GM12874 (cell line): ENCODE measurements around the gene FLOT1.

Experiments
- CTCF ChIP-seq: IDR thresholded peaks from 2 replicates; pipeline ENCODE4 v1.5.1; 2011; ENCODE audit warnings: low read depth, mild to moderate bottlenecking, control low read depth, low read length, moderate library complexity; ENCODE audit not compliant: insufficient read depth

FLOT1 gene, protein sequence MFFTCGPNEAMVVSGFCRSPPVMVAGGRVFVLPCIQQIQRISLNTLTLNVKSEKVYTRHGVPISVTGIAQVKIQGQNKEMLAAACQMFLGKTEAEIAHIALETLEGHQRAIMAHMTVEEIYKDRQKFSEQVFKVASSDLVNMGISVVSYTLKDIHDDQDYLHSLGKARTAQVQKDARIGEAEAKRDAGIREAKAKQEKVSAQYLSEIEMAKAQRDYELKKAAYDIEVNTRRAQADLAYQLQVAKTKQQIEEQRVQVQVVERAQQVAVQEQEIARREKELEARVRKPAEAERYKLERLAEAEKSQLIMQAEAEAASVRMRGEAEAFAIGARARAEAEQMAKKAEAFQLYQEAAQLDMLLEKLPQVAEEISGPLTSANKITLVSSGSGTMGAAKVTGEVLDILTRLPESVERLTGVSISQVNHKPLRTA

GRCh38 chr6:30742316-30743098 is at the start of gene FLOT1:
Gene FLOT1, minus strand, starts transcription at chr6:30742687. Its CDS starts 498 bp downstream, at chr6:30742189.
- no peak for TF ChIP-seq CTCF

GRCh38 chr6:30790724-30791383 is 48.4 kb upstream of the FLOT1 start:
- no peak for TF ChIP-seq CTCF

DNA sequence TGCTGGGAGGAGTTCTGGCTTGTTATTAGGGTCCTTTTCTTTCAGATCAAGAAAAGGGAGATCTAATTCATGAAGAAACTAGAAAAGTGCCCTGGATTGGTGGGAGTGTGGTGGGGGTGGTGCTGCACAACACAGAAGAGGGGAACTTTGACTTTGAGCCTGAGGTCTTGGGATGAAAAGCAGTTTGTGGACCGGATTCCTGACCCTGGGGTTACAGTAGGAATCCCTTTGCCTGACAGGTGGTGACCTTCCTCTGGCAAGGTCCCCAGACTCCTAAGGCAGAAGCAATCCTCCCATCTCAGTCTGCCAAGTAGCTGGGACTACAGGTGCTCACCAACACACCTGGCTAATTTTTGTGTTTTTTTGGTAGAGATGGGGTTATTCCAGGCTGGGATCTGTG is 47.1 kb upstream of the FLOT1 start:
- no peak for TF ChIP-seq CTCF

- TF ChIP-seq CTCF = no peak
These were observed 45.5 kb upstream of the FLOT1 start for GRCh38 chr6:30787954-30788353.

DNA sequence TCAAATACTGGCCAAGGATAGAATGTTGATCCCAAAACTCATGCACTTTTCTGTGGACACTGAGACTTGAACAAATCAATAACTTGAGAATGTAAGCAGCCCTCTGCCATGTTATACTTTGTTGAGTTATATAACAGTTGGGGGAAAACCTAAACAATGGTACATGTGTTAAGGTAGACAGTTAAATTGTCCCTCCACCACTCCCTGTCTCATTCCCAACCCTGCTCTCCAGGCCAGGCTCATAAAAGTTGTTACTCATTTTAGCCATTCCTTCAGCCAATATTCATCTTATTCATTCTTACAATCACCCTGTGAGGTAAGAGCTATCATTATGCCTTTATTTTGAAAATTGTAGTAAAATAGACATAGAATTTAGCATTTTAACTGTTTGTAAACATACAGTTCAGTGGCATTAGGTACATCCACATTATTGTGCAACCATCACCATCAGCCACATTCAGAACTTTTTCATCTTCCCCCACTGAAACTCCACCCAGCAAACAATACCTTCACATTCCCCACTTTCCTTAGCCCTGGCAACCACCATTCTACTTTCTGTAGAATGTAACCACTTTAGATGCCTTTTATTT is 40.0 kb upstream of the FLOT1 start:
- no peak for TF ChIP-seq CTCF

DNA sequence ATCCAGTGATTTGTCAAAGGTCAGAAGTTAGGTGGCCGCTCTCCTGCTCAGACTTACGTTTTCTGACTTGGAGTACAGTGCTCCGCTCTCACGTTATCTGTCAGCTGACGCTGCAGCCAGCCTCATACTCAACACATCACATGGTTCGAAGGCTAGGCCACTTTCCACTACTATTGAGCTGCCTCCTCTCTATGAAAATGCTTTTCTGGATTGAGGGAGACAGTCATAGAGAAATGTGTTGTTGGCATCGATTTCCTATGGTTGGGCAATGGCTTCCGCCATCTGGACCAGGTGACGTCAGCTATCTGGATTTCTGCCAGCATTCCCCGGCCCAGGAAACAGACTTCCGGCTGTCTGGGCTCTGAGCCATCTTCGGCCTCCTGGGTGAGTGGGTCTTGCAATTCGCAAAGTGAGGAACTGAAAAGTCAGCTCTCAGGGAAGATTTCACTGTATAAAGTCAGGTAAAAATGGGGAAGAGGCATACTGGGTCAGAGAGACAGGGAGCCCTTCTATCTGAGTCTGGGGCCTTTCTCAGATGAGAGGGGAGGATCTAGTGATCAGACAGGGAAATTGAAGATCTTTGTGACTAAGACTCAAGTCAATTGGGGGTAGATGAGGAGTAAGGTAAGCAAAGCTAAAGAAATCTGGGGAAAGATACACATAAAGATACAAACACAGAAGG is 39.4 kb upstream of the FLOT1 start:
- no peak for TF ChIP-seq CTCF
